ENCODE measurements around the gene TAS2R5. TPM values are rescaled to one million over a fixed set of nuclear protein-coding genes. Genes with fewer than 3 reads are reported as not detected.
"Not testable (repeated sequence)": the region's sequence is repeated elsewhere in the genome, so short reads cannot be mapped to it uniquely, and the experiment has no call there.

The TAS2R5 gene
- total RNA-seq = 1 to 10 TPM in 1 of 2 donors, under 1 TPM in 1; 0.83 to 3.0 TPM

DNA sequence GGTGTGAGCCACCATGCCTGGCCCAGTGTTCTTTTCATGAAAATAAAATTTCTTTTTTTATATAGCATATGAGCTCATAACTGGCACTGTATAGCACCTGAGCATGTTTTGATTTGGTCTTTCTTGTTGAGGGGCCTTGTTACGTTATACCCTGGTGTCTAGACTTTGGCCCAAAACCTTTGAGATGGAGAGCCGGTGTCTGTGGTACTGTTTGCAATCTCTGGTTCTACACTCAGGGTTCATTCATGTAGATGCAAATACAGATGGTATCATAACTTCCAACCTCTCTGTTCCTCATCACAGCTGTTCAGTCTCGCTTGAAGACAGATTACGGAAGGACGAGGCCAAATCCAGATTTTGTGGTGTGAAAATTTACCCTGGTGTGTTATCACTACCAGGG, at the start of gene TAS2R5:
Gene TAS2R5, plus strand, starts transcription at position 301 of the 400 bp plus-strand sequence. CDS start 145 bp downstream, outside the sequence.
- Mint-ChIP-seq H3K4me1 (ENCODE audit: low read depth in 2 of 2) (peaks cover 3 to 5% of the 10 kb centered on the region in 2 donors), H3K4me3 (no peak within 1 kb of the TSS), H3K9me3 (no peaks in the 10 kb centered on the region), H3K27ac (no peak within 1 kb of the TSS), H3K36me3 (no peaks in the 10 kb centered on the region), H3K27me3 (no peaks in the 10 kb centered on the region)
- ATAC-seq = no peak
- no peak for DNase-seq (ENCODE audit: low spot score)

DNA sequence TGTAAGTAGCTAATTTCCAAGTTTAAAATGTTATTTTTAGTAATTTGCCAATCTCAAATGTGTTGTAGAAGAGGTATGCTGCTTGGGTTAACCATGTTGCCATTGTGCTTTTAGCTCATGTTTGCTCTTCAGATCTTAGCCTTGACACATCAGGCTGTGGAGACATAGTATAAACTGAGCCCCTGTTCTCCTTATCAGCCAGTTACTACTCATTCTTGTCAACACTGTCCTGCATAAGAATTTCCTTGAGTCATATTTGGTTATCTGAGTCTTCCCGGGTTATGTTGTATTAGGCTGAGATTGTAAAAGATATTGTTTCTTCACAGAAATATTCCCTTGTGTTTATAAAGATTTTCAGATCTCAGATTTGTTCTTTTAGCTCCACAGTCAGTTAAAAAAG, 47.8 kb upstream of the TAS2R5 start:
- peaks cover 41% of the 10 kb centered on the region for H3K36me3 Mint-ChIP-seq
- no peaks in the 10 kb centered on the region for H3K27me3 Mint-ChIP-seq
- H3K27ac Mint-ChIP-seq = no peak overlapping the region

DNA sequence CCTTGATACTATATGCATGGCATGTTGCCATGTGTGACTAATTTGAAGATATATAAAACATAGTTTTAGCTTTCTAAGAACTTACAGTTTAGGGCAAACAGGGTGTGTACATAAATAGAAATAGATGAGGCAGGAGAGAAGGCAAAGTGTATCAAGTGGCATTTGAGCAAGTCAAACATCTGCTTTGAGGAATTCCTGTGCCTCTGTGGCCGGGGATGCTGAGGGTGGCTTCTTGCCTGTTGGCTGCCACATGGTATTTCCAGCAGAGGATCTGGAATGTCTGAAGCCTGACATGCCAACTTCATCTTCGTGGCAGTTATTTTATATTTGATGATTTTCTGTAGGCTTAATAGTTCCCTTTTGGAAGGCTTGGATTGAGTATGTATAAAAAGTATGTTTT, 45.9 kb upstream of the TAS2R5 start:
- no peaks in the 10 kb centered on the region for H3K9me3 Mint-ChIP-seq
- no peak overlapping the region for H3K4me3 Mint-ChIP-seq
- no peak for ATAC-seq
- H3K4me1 Mint-ChIP-seq (ENCODE audit: low read depth in 2 of 2) = peaks cover 16 to 26% of the 10 kb centered on the region in 2 donors
- DNase-seq (ENCODE audit: low spot score) = no peak
- H3K27ac Mint-ChIP-seq = peak overlapping the region in 1 of 2 donors; percentile 29
- H3K27me3 Mint-ChIP-seq = no peaks in the 10 kb centered on the region
- H3K36me3 Mint-ChIP-seq = peaks cover 35% of the 10 kb centered on the region

More for the DNA sequence above, 47.8 kb upstream of the TAS2R5 start:
- no peaks in the 10 kb centered on the region for H3K9me3 Mint-ChIP-seq
- no peak for DNase-seq (ENCODE audit: low spot score)
- no peak overlapping the region for H3K4me3 Mint-ChIP-seq
- peaks cover 29 to 42% of the 10 kb centered on the region in 2 donors for H3K4me1 Mint-ChIP-seq (ENCODE audit: low read depth in 2 of 2)
- ATAC-seq = no peak

GRCh38 chr7:141748396-141748795, 41.6 kb upstream of the TAS2R5 start:
- no peak overlapping the region for H3K4me3 Mint-ChIP-seq
- H3K27me3 Mint-ChIP-seq = no peaks in the 10 kb centered on the region
- peaks cover 0 to 5% of the 10 kb centered on the region in 2 donors for H3K4me1 Mint-ChIP-seq (ENCODE audit: low read depth in 2 of 2)
- H3K9me3 Mint-ChIP-seq = peaks cover 10% of the 10 kb centered on the region
- no peak for DNase-seq (ENCODE audit: low spot score)
- H3K27ac Mint-ChIP-seq = no peak overlapping the region
- no peak for ATAC-seq
- H3K36me3 Mint-ChIP-seq = peaks cover 47% of the 10 kb centered on the region

DNA sequence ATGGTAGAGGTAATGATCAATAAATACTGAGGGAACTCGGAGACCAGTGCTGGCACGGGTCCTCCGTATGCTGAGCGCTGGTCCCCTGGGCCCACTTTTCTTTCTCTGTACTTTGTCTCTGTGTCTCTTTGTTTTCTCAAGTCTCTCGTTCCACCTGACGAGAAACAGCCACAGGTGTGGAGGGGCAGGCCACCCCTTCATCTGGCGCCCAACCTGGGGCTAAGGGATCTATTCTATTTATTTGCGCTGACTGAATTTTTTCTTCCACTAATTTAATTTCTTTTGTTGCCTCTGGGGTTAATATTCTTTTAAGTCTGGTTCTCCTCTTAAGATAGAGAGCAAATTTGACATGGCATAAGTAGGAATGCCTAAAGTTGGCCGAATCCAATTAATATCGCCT, 38.1 kb upstream of the TAS2R5 start:
- H3K4me1 Mint-ChIP-seq (ENCODE audit: low read depth in 2 of 2); ATAC-seq; H3K27ac Mint-ChIP-seq; H3K4me3 Mint-ChIP-seq; H3K27me3 Mint-ChIP-seq; DNase-seq (ENCODE audit: low spot score): not testable (repeated sequence)
- Mint-ChIP-seq H3K9me3 (peaks cover 10% of the 10 kb centered on the region), H3K36me3 (peaks cover 56% of the 10 kb centered on the region)

- DNase-seq (ENCODE audit: low spot score) = no peak
- Mint-ChIP-seq H3K9me3 (peaks cover 10% of the 10 kb centered on the region), H3K4me1 (ENCODE audit: low read depth in 2 of 2) (peaks cover 0 to 4% of the 10 kb centered on the region in 2 donors), H3K27ac (no peak overlapping the region), H3K36me3 (peaks cover 56% of the 10 kb centered on the region), H3K4me3 (no peak overlapping the region), H3K27me3 (no peaks in the 10 kb centered on the region)
- no peak for ATAC-seq
Measured at GRCh38 chr7:141752634-141753033, 37.4 kb upstream of the TAS2R5 start.

DNA sequence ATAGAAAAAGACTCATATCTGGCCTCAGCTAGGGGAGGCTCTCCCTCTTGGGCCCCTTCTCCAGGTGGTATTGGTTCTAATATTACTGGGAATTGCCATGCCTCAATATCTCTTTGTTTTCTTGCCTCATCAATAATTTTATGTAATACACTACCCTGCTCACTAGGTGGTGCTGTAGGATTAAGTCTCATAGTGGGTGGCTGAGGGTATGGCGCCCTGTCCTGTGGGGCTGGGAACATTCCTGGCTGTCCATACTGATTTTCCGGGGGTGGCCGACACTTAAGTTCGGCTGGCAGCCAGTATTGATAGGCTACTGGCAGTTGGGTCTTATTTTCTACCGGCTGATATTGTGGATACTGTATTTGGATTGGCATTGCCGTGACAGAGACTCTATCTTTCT, 35.1 kb upstream of the TAS2R5 start:
- ATAC-seq (no peak), DNase-seq (ENCODE audit: low spot score) (no peak)
- no peaks in the 10 kb centered on the region for H3K27me3 Mint-ChIP-seq
- peak overlapping the region in 1 of 2 donors; percentile 3 for H3K27ac Mint-ChIP-seq
- no peak overlapping the region for H3K4me3 Mint-ChIP-seq
- peaks cover 0 to 4% of the 10 kb centered on the region in 2 donors for H3K4me1 Mint-ChIP-seq (ENCODE audit: low read depth in 2 of 2)
- H3K9me3 Mint-ChIP-seq = peaks cover 10% of the 10 kb centered on the region
- H3K36me3 Mint-ChIP-seq = peaks cover 53% of the 10 kb centered on the region

DNA sequence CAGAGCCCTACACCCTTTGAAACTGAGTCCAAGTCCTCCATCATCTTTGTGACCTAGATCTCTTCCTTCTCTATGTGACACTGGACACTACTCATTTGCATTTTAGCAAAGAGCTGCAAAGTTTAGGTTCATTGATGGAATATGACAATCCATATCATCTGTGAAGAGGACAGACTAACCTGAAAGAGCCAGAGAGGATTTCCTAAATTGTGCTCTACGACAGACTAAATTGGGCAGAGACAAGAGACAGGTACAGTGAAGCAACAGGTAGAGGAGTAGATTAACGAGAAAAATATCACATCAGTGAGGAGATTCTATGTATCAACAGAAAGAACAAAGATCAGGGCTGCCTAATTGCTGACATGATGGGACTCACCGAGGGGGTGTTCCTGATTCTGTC, 26.2 kb upstream of the TAS2R5 start, which contains the start of gene TAS2R3:
Gene TAS2R3, plus strand, starts transcription at position 301 of the 400 bp plus-strand sequence. Its CDS starts 62 bp downstream, at position 363.
- peaks cover 9 to 11% of the 10 kb centered on the region in 2 donors for H3K4me1 Mint-ChIP-seq (ENCODE audit: low read depth in 2 of 2)
- DNase-seq (ENCODE audit: low spot score) (no peak), ATAC-seq (no peak)
- H3K36me3 Mint-ChIP-seq = peaks cover 23% of the 10 kb centered on the region
- H3K27me3 Mint-ChIP-seq = no peaks in the 10 kb centered on the region
- peak within 1 kb of the TSS in 1 of 2 donors; percentile 30 for H3K27ac Mint-ChIP-seq
- no peak within 1 kb of the TSS for H3K4me3 Mint-ChIP-seq
- H3K9me3 Mint-ChIP-seq = no peaks in the 10 kb centered on the region

DNA sequence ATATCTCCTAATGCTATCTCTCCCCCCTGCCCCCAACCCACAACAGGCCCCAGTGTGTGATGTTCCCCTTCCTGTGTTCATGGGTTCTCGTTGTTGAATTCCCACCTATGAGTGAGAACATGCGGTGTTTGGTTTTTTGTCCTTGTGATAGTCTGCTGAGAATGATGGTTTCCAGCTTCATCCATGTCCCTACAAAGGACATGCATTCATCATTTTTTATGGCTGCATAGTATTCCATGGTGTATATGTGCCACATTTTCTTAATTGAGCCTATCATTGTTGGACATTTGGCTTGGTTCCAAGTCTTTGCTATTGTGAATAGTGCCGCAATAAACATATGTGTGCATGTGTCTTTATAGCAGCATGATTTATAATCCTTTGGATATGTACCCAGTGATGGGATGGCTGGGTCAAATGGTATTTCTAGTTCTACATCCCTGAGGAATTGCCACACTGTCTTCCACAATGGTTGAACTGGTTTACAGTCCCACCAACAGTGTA, 19.9 kb upstream of the TAS2R5 start:
- H3K4me1 Mint-ChIP-seq (ENCODE audit: low read depth in 2 of 2); H3K4me3 Mint-ChIP-seq; H3K27ac Mint-ChIP-seq; H3K27me3 Mint-ChIP-seq; ATAC-seq; DNase-seq (ENCODE audit: low spot score); H3K9me3 Mint-ChIP-seq: not testable (repeated sequence)
- H3K36me3 Mint-ChIP-seq = peaks cover 17% of the 10 kb centered on the region

DNA sequence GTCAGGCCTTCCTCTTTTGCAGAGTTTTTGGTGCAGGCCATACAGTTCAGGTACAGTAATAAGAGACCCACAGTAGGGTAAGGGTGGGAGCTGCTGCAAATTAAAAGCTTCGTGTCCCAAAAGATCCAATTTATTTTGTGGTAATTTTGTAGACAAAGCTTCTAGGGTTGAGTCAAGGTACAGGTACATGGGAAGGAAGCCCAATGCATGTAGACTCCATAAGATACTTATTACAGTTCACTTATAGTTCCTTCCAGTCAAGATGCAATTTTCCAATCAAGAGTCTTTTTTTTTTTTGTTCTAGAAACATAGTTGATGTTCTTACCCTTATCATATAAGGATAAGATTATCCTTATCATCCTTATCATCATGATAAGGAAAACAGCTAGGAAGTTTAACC, 13.6 kb upstream of the TAS2R5 start, which contains the start of gene TAS2R4:
Gene TAS2R4, plus strand, starts transcription at position 301 of the 400 bp plus-strand sequence. CDS start 1,815 bp downstream, outside the sequence.
- DNase-seq (ENCODE audit: low spot score) = no peak
- Mint-ChIP-seq H3K4me3 (no peak within 1 kb of the TSS), H3K27ac (no peak within 1 kb of the TSS), H3K9me3 (peaks cover 4% of the 10 kb centered on the region), H3K36me3 (peaks cover 29% of the 10 kb centered on the region), H3K27me3 (no peaks in the 10 kb centered on the region), H3K4me1 (ENCODE audit: low read depth in 2 of 2) (peaks cover 5 to 6% of the 10 kb centered on the region in 2 donors)
- no peak for ATAC-seq

DNA sequence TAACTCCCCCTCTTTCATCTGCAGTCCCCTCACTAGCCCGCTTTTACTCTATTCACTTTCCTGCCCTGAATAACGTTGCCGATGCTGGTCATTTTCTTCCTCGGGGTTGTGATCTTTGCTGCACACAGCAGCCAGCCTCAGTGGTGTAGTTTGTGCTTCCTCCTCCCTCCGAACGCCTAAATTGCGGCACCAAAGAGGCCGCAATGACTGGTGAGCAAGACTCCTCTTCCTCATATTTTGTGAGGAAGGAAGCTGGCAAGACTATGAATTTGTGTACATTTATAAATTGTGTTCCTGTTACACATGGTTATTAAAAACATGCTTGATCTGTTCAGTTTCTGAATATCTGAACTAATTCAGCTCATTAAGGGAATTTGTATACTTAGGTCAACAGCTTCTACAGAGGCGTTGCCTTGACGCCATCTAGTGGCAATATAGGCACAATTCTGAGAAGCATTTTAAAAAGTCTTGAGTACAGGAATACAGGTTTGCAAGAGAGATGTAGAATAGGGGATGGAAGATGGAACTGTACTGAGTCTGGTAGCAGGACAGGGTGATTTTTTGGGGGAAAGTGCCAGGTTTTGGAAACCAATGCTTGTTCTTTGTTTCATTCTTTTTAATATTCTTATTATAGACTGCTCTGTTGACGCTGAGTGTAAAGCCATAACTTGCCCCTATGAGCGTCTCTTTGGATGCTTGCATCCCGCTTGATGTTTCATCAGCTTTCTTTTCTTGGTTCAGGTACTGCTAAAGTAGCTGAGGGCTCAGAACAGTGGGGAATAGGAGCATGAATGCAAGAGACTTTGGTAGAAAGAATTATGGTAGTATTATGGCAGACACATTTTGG, 4.1 kb upstream of the TAS2R5 start:
- H3K4me3 Mint-ChIP-seq = no peak overlapping the region
- ATAC-seq = no peak
- peaks cover 3 to 5% of the 10 kb centered on the region in 2 donors for H3K4me1 Mint-ChIP-seq (ENCODE audit: low read depth in 2 of 2)
- no peaks in the 10 kb centered on the region for H3K36me3 Mint-ChIP-seq
- no peak overlapping the region for H3K27ac Mint-ChIP-seq
- no peaks in the 10 kb centered on the region for H3K9me3 Mint-ChIP-seq
- DNase-seq (ENCODE audit: low spot score) = peak; percentile 74
- no peaks in the 10 kb centered on the region for H3K27me3 Mint-ChIP-seq

- Mint-ChIP-seq H3K9me3 (no peaks in the 10 kb centered on the region), H3K36me3 (no peaks in the 10 kb centered on the region), H3K27ac (no peak overlapping the region), H3K4me1 (ENCODE audit: low read depth in 2 of 2) (peaks cover 3 to 5% of the 10 kb centered on the region in 2 donors), H3K4me3 (no peak overlapping the region), H3K27me3 (no peaks in the 10 kb centered on the region)
- ATAC-seq (no peak), DNase-seq (ENCODE audit: low spot score) (no peak)
Measured at GRCh38 chr7:141788296-141788695, 1.7 kb upstream of the TAS2R5 start.

DNA sequence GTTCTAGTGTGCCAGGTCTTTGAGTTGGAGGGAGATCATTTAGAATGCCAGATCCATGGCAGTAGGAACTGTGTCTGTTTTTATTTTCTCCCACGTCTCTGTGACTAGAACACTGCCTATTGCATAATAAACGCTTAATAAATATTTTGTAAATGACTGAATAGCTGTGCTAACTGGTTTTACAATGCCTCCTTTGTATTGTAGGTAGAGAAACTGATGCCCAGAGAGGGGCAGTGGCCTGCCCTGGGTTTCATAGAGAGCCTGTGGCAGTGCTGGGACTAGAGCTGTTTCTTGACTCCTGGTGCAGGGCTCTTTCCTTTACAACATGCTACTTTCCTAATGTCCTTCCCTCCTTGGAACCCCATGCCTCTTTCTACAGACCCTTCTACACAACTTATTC, 2.5 kb downstream of the TAS2R5 start:
- H3K27ac Mint-ChIP-seq = no peak overlapping the region
- no peaks in the 10 kb centered on the region for H3K27me3 Mint-ChIP-seq
- H3K4me1 Mint-ChIP-seq (ENCODE audit: low read depth in 2 of 2) = no peaks in the 10 kb centered on the region
- H3K36me3 Mint-ChIP-seq = no peaks in the 10 kb centered on the region
- DNase-seq (ENCODE audit: low spot score) (no peak), ATAC-seq (no peak)
- H3K4me3 Mint-ChIP-seq = no peak overlapping the region
- no peaks in the 10 kb centered on the region for H3K9me3 Mint-ChIP-seq

DNA sequence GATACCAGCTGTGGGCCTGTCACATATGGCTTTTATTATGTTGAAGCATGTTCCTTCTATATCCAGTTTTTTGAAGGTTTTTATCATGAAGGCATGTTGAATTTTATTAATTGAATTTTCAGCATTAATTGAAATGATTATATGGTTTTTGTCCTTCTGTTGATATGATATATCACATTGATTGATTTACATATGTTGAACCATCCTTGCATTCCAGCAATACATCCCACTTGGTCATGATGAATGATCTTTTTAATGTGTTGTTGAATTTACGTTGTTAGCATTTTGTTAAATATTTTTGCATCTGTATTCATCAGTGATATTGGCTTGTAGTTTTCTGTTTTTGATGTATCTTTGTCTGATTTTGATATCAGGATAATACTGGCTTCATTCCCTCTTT, 30.1 kb downstream of the TAS2R5 start:
- H3K36me3 Mint-ChIP-seq = peaks cover 51% of the 10 kb centered on the region
- no peak for ATAC-seq
- no peaks in the 10 kb centered on the region for H3K4me1 Mint-ChIP-seq (ENCODE audit: low read depth in 2 of 2)

More for the DNA sequence above, 30.1 kb downstream of the TAS2R5 start:
- no peak for DNase-seq (ENCODE audit: low spot score)
- Mint-ChIP-seq H3K9me3 (peaks cover 14% of the 10 kb centered on the region), H3K27ac (no peak overlapping the region), H3K27me3 (peaks cover 0 to under 1% of the 10 kb centered on the region in 2 donors), H3K4me3 (no peak overlapping the region)

Data from natural killer cell treated with Interleukin-12 subunit alpha and Interleukin-12 subunit beta and Interleukin-15 and Interleukin-18, amount 100 ng/mL, for 72 hours (primary cell).